Neutrophil (primary cell): ENCODE measurements around the gene XBP1.

Experiments used
- H3K27ac ChIP-seq: fragments of 200-600 bp; sonication (generic); 2 replicates; pipeline ENCODE4 v1.5.1; 2016; ENCODE audit warnings: mild to moderate bottlenecking, moderate library complexity
- H3K27me3 ChIP-seq: fragments of 200-600 bp; sonication (generic); 2 replicates; pipeline ENCODE4 v1.6.0; 2016; ENCODE audit warnings: mild to moderate bottlenecking
- H3K36me3 ChIP-seq: fragments of 200-600 bp; sonication (generic); 2 replicates; pipeline ENCODE4 v1.5.1; 2017
- H3K4me1 ChIP-seq, 2 experiments: fragments of 200-600 bp in 1 of 2; sonication (generic) in 1 of 2; 1 replicate in 1 of 2; 2 replicates in 1 of 2; pipeline versions ENCODE4 v1.5.1 to v1.6.1; 2013 to 2016; ENCODE audit warnings: low read depth in 1 of 2, low read length in 1 of 2, mild to moderate bottlenecking in 1 of 2, moderate library complexity in 1 of 2; ENCODE audit not compliant: control insufficient read depth in 1 of 2, insufficient read depth in 1 of 2
- H3K4me3 ChIP-seq, 2 experiments: fragments of 200-600 bp in 1 of 2; sonication (generic) in 1 of 2; 1 replicate in 1 of 2; 2 replicates in 1 of 2; pipeline ENCODE4 v1.5.1; 2013 to 2016; ENCODE audit warnings: low read depth in 1 of 2, low read length in 1 of 2, mild to moderate bottlenecking in 1 of 2, moderate library complexity in 1 of 2
- H3K9me3 ChIP-seq: fragments of 200-600 bp; sonication (generic); 2 replicates; pipeline ENCODE4 v1.5.1; 2016
- TF ChIP-seq, protein P1 (sequence below): fragments of 200-600 bp; sonication (generic); IDR thresholded peaks from 2 replicates; pipeline ENCODE4 v1.5.1; 2016; ENCODE audit warnings: antibody characterized with exemption

The XBP1 gene

DNA sequence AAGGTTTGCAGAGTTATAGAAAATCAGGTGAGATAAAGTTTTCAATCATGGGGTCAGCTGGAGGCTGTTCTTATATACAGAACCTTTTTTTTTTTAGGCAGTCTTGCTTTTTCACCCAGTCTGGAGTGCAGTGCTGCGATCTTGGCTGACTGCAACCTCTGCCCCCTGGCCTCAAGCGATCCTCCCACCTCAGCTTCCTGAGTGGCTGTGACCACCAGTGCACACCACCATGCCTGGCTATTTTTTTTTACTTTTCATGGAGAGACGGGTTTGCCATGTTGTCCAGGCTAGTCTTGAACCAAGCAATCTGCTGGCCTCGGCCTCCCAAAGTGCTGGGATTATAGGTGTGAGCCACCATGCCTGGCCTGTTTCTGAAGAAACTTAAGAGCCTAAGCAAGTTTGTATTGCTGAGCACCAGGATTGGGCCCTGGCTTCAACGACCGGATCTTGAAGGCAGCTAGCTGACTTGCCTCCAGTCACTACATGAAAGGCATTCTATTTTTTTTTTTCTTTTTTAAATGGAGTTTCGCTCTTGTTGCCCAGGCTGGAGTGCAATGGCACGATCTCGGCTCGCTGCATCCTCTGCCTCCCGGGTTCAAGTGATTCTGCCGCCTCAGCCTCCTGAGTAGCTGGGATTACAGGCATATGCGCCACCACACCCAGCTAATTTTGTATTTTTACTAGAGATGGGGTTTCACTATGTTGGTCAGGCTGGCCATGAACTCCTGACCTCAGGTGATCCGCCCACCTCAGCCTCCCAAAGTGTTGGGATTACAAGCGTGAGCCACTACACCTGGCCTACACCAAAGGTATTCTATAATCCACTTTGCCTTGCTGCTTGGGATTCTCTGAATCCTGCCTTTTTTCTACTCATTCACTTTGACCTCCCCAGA is 7.6 kb downstream of the XBP1 start:
- Histone ChIP-seq H3K4me1 (peaks cover 0 to 4% of the 10 kb centered on the region in 2 experiments), H3K27ac (no peak overlapping the region), H3K4me3 (no peak overlapping the region), H3K9me3 (no peaks in the 10 kb centered on the region), H3K36me3 (peaks cover 43% of the 10 kb centered on the region), H3K27me3 (no peaks in the 10 kb centered on the region)
- TF ChIP-seq, protein P1, sequence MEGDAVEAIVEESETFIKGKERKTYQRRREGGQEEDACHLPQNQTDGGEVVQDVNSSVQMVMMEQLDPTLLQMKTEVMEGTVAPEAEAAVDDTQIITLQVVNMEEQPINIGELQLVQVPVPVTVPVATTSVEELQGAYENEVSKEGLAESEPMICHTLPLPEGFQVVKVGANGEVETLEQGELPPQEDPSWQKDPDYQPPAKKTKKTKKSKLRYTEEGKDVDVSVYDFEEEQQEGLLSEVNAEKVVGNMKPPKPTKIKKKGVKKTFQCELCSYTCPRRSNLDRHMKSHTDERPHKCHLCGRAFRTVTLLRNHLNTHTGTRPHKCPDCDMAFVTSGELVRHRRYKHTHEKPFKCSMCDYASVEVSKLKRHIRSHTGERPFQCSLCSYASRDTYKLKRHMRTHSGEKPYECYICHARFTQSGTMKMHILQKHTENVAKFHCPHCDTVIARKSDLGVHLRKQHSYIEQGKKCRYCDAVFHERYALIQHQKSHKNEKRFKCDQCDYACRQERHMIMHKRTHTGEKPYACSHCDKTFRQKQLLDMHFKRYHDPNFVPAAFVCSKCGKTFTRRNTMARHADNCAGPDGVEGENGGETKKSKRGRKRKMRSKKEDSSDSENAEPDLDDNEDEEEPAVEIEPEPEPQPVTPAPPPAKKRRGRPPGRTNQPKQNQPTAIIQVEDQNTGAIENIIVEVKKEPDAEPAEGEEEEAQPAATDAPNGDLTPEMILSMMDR: no peak

DNA sequence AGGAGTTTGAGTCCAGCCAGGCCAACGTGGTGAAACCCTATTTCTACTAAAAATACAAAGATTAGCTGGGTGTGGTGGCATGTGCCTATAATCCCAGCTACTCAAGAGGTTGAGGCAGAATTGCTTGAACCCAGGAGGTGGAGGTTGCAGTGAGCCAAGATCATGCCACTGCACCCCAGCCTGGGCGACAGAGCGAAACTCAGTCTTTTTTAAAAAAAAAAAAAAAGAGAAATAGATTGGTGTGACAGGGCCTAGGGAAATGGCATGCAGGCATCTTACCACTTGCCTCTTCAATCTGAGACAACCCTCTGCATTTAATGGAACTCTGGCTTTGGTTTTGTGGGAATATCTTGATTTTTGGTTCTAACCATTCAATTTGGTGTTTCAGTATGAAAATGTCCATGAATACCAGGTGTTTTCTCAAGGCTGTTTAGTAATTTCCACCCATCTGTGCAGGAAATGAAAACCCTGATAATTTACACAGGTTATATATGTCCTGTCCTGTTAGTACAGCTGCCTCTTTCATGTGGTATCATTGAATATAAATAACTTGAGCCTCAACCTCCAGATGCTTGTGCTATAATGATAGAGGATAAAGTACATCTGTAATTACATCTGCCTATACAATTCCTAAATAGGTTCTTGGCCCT is 8.4 kb downstream of the XBP1 start:
- H3K9me3 ChIP-seq: no peaks in the 10 kb centered on the region
- TF ChIP-seq, protein P1: no peak
- peaks cover 0 to 4% of the 10 kb centered on the region in 2 experiments for H3K4me1 ChIP-seq
- H3K27me3 ChIP-seq: no peaks in the 10 kb centered on the region
- no peak overlapping the region for H3K4me3 ChIP-seq
- H3K36me3 ChIP-seq: peaks cover 51% of the 10 kb centered on the region
- H3K27ac ChIP-seq: no peak overlapping the region

DNA sequence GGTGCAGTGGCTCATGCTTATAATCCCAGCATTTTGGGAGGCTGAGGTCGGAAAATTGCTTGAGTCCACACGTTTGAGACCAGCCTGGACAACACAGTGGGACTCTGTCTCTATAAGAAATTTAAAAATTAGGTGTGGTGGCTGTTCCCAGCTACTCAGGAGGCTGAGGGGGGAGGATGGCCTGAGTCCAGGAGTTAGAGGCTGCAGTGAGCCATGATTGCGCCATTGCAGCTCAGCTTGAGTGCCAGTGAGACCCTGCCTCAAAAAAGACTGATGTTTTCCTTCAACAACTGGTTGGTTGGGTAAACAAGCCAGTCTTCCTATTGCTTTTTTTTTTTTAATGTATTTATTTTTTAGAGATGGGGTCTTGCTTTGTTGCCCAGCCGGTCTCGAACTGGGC is 9.2 kb downstream of the XBP1 start:
- TF ChIP-seq, protein P1: no peak
- peaks cover 0 to 4% of the 10 kb centered on the region in 2 experiments for H3K4me1 ChIP-seq
- no peak overlapping the region for H3K27ac ChIP-seq
- no peaks in the 10 kb centered on the region for H3K27me3 ChIP-seq
- no peak overlapping the region for H3K4me3 ChIP-seq
- H3K9me3 ChIP-seq: no peaks in the 10 kb centered on the region
- H3K36me3 ChIP-seq: peaks cover 54% of the 10 kb centered on the region

DNA sequence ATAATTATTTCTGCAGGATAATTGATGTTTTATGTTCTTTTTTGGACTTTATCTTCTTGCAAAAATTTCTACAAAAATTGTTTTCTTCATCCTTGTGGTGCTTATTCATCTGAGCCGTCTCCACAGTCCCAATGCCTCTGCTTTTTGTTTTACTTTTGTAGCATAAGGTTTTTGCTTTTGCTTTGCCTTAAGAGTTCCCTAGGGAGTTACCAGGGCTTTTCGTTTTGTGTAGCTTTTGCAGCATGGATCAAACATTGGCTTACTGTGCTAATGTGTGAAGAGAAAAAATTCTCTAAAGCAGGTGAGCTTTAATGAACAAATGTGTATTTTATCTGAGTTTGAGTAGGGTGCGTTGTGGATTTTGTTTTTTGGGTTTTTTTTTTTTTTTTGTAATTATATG is 11.8 kb downstream of the XBP1 start:
- Histone ChIP-seq H3K9me3 (no peaks in the 10 kb centered on the region), H3K27ac (no peak overlapping the region), H3K27me3 (no peaks in the 10 kb centered on the region), H3K4me3 (no peak overlapping the region), H3K4me1 (peaks cover 0 to 4% of the 10 kb centered on the region in 2 experiments), H3K36me3 (peaks cover 55% of the 10 kb centered on the region)
- TF ChIP-seq, protein P1: no peak

DNA sequence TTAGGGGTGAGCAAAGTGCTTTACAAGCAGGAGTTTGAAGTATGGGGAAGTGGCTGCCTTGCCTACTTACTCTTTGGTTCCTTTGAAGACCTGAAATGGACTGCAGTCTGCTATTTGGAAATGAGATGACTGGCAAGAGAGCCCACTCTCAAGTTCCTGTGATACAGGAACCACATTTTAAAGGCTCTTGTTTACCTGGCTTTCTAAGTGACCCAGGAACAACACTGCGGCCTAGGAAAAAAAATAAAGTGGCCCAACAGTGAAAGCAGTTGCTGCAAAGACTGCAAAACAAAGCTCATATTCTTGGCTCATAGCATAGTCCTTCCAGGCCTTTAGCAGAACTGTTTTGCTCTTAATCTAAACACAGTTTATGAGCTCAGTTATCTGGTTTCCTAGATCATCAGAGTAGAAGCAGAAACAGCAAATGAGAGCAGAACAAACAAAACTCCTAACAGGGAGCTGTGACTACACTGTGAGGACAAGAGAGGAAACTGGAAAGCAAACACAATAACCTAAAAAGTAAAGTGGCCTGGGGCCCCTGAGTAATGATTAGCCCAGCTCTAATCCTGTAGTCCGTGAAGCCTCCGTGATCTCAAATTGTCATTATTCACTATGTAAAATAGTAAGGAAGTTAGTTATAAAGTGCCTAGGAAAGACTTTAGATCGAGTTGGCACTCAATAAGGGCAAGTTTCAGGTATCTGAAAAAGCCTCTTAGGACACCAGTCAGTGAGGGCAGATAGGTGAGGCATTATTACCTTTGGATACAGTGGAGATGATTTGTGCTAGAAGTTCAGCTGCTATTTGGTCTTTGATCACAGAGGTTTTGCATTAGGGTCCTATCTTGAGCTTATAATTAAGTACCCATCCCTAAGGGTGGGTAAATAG is 16.3 kb downstream of the XBP1 start:
- Histone ChIP-seq H3K36me3 (peaks cover 72% of the 10 kb centered on the region), H3K4me3 (no peak overlapping the region), H3K27me3 (no peaks in the 10 kb centered on the region), H3K4me1 (no peaks in the 10 kb centered on the region), H3K27ac (no peak overlapping the region), H3K9me3 (no peaks in the 10 kb centered on the region)
- TF ChIP-seq, protein P1: no peak
